GM13976 (cell line): ENCODE results near the gene HMGXB4.

Experiments used
- DNase-seq: peaks from one replicate; pipeline ENCODE4 v3.0.0; 2012; ENCODE audit warnings: low spot score
- in situ Hi-C: fragments of 300-500 bp; cut with MboI; formaldehyde crosslinking; loops from one replicate; pipeline ENCODE4 v1.12.0; 2022; ENCODE audit warnings: low sequenced_read_pairs, mixed read lengths, inconsistent platforms; ENCODE audit not compliant: unreplicated experiment
- TF ChIP-seq, protein P1 (sequence below): IDR thresholded peaks from 2 replicates; pipeline ENCODE4 v1.5.1; 2012; ENCODE audit warnings: borderline replicate concordance, mild to moderate bottlenecking; ENCODE audit not compliant: insufficient read depth; ENCODE audit errors: extremely low read depth, missing control alignments, control extremely low read depth

HMGXB4 gene

DNA sequence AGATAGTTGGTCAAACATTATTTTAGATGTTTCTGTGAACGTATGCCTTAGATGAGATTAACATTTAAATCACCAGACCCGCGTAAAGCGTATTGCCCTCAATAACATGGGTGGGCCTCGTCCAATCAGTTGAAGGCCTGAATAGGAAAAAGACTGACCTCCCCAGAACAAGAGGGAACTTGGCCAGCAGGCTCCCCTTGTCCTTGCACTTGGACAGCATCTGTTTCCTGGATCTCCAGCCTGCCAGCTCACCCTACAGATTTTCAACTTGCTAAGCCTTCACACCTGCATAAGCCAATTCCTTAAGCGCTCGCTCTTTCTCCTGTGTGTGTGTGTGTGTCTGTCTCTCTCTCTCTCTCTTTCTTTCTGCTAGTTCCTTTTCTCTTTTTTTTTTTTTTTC is 50.6 kb downstream of the HMGXB4 start:
- in situ Hi-C loops = no loop called here
- TF ChIP-seq, protein P1, sequence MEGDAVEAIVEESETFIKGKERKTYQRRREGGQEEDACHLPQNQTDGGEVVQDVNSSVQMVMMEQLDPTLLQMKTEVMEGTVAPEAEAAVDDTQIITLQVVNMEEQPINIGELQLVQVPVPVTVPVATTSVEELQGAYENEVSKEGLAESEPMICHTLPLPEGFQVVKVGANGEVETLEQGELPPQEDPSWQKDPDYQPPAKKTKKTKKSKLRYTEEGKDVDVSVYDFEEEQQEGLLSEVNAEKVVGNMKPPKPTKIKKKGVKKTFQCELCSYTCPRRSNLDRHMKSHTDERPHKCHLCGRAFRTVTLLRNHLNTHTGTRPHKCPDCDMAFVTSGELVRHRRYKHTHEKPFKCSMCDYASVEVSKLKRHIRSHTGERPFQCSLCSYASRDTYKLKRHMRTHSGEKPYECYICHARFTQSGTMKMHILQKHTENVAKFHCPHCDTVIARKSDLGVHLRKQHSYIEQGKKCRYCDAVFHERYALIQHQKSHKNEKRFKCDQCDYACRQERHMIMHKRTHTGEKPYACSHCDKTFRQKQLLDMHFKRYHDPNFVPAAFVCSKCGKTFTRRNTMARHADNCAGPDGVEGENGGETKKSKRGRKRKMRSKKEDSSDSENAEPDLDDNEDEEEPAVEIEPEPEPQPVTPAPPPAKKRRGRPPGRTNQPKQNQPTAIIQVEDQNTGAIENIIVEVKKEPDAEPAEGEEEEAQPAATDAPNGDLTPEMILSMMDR = no peak

DNA sequence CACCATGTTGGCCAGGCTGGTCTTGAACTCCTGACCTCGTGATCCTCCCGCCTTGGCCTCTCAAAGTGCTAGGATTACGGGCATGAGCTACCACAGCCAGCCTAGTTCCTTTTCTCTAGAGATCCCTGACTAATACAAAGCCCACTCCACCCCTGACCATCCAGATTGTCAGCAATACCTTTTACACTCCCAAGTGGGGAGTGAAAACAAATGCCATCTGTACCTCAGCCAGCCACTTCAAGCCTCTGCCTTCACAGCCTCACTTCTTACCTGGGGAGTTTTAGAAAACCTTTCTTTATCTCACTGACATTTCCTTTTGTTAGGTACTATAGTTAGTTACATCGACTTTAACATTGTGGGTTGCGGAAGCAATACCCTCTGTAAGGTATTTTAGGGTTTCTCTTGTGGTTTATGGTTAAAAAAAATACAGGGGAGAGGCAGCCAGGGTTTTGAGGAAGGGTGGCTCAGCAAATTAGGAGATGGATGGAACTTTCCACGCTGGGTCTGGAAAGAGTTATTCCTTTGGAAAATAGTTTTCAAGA is 51.3 kb downstream of the HMGXB4 start:
- peak; percentile 39 for DNase-seq
- TF ChIP-seq, protein P1 = no peak
- in situ Hi-C loops = no loop called here

More for the DNA sequence above, 50.6 kb downstream of the HMGXB4 start:
- DNase-seq = no peak

DNA sequence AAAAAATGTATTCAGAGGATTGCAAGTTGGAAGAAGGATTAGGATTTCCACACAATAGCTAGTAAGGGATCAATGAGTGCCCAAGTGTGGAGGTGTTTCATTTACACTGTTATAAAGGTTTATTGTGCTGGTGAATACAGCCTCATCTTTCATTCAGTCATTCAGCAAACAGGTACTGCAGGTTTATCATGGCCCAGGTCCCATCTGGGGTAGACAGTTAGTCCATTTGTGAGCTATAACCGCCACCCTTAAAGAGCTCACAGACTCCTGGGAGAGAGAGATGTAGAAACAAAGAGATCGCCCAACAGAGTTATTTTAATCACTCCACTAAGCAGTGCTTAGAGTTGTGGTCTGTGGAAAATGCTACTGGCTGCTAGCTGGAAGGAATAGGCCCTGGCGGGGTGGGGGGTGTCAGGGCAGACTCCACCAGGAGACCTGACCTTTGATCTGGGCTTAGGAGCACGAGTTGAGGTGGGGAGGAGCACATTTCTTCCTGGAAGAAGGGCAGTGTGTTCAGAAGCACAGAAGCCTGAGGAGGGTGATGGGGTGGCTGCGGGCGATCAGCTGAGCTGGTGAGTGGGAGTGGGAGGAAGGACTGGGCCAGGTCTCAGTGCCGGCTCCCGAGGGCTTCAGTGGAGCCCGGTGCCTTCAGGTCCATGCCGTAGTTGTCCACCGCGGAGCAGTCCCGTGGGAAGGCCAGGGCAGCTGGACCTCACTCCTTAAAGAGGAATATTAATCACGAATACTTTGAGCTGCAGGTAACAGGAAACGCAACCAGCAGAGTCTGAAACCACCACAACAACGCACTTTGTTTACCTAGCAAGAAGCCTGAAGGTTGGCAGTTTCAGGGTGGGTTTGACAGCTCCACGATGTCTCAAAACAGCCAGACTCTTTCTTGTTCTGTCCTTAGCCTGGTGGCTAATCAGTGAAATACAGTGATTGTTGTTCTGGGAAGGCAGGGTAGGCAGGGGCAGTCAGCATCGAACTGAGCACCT is 53.6 kb downstream of the HMGXB4 start:
- in situ Hi-C loops = no loop called here
- TF ChIP-seq, protein P1 = no peak
- DNase-seq = no peak

DNA sequence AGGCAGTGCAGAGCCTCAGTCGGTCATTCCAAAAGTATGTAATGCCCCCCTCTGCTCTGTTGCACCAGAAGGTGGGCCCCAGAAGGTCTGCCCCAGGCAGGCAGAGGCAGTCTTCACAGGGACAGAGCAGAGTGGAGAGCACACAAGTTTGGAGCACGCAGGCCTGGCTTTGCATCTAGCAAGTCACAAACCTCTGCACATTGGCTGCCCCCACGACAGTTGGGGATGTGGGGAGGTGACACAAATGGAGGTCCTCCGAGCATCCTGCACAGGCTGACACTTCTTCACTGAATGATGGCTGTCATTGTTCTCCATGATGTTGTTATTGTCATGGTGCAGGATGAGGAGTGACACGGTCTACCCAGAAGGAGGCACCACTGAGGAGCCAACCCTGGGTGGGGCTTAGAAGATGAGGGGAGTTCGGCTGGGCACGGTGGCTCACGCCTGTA is 54.3 kb downstream of the HMGXB4 start:
- TF ChIP-seq, protein P1 = no peak
- in situ Hi-C loops = no loop called here
- DNase-seq = peak; percentile 23

DNA sequence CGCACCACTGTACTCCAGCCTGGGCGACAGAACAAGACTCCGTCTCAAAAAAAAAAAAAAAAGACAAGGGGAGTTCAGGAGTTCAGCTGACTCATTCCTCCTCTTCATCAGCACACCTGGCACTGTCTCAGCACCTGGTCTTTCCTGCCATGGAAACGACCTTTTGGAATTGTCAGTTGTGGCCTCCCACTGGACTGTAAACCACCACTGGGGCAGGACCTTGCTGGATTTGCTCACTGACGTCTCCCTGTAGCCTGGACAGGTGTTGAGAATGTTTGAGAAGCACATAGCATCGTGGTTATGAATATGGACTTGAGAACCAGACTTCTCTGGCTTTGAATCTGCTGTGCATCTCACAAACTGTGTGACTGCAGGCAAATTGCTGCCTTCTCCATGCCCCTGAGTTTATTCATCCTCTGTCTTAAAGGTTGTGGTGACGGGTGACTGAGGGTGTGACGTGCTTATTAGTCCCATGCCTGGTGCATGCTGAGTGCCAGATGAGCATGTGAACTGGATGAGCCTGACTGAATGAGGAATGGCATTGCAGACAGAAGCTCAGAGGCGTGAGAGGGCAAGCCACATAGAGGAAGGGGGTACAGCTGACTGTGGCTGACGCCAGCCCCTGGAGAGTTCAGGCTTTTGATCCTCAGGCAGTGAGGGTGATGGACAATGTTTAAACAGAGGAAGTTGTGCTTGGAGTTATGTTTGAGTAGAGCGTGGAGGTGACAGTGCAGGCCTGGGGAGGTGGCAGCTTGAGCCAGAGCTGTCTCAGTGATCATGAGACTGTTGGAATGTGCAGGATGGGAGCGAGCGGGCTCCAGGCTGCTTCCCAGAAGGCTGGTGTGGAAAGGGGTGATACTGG is 55.1 kb downstream of the HMGXB4 start:
- DNase-seq = peak; percentile 27
- in situ Hi-C loops = no loop called here
- TF ChIP-seq, protein P1 = no peak
